ENCODE data around the gene ARRB2. TPM values are rescaled to one million over a fixed set of nuclear protein-coding genes. Genes with fewer than 3 reads are reported as not detected.

The ARRB2 gene
- total and polyA plus RNA-seq, 2 of the 8 experiments (the other 6 are each of a cell fraction or from before 2014, with no cell fraction given), result 72.4 to 101 TPM

DNA sequence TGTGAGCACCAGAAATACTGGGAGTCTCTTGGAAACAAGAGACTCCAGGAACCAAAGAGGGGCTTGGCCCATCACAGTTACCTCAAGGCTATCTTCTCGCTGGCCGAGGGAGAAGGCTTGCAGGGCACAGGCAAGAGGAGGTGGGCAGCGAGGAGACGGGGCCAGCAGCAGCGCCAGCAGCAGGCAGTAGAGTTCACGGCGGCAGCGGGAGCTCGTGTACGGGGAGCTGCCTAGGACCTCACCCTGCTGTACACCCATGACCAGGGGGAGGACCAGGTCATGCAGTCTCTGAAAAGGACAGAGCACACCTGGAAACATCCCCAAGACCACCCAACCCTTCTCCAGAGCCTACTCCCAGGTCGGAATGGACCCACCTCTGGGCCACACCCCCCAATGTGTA, 37.3 kb upstream of the ARRB2 start:
- H2AK5ac ChIP-seq (ENCODE audit: low read depth, low read length), result no peak overlapping the region
- H3K56ac ChIP-seq (replicated peaks; ENCODE audit: insufficient read length, low read depth, low read length), result no peak overlapping the region
- no peak overlapping the region for H3K23ac ChIP-seq (ENCODE audit: insufficient read length)
- H3K79me1 ChIP-seq (ENCODE audit: low read depth, low read length), result no peaks in the 10 kb centered on the region
- no peak overlapping the region for H3K27ac ChIP-seq (ENCODE audit: low read depth, low read length)
- no peak overlapping the region for H2BK12ac ChIP-seq (ENCODE audit: low read depth, low read length)
- no peaks in the 10 kb centered on the region for H3K27me3 ChIP-seq (replicated peaks in 1 of 4; ENCODE audit: control insufficient read depth in 3 of 4, extremely low read depth in 1 of 4, insufficient read depth in 3 of 4, low read length in 3 of 4)
- H3K4me1 ChIP-seq (replicated peaks in 1 of 4; ENCODE audit: control insufficient read depth in 3 of 4, insufficient read depth in 4 of 4, low read length in 3 of 4), result no peaks in the 10 kb centered on the region
- TF ChIP-seq E2F6 (IDR thresholded peaks at IDR 0.05), result no peak
- peaks cover 8 to 19% of the 10 kb centered on the region in 2 experiments for H4K20me1 ChIP-seq (replicated peaks in 1 of 2; ENCODE audit: control insufficient read depth in 1 of 2, insufficient read depth in 2 of 2, low read length in 2 of 2)
- H3K23me2 ChIP-seq (ENCODE audit: low read depth, low read length), result no peaks in the 10 kb centered on the region
- H2AFZ ChIP-seq (ENCODE audit: low read length), result no peak overlapping the region
- no peak overlapping the region for H2BK120ac ChIP-seq (replicated peaks; ENCODE audit: low read depth, low read length)
- H4K91ac ChIP-seq (replicated peaks; ENCODE audit: insufficient read length, low read length), result no peak overlapping the region
- no peak overlapping the region for H2BK20ac ChIP-seq (ENCODE audit: low read length)
- H4K8ac ChIP-seq (ENCODE audit: extremely low read depth, insufficient read depth, low read length), result no peak overlapping the region
- H3K79me2 ChIP-seq (ENCODE audit: control insufficient read depth in 1 of 2, insufficient read depth in 2 of 2, low read length in 2 of 2), result no peaks in the 10 kb centered on the region
- no peak for FAIRE-seq
- H3K36me3 ChIP-seq (ENCODE audit: control insufficient read depth in 2 of 4, insufficient read depth in 4 of 4, low read length in 3 of 4), result peaks cover 33 to 68% (median 65%) of the 10 kb centered on the region in 4 experiments
- H2BK15ac ChIP-seq (ENCODE audit: low read length), result no peak overlapping the region
- no peak overlapping the region for H3K4me2 ChIP-seq (ENCODE audit: insufficient read depth in 1 of 2, low read depth in 2 of 2, low read length in 2 of 2)
- POLR2A ChIA-PET (ENCODE audit: partially characterized antibody), result interaction anchor here (1.0 kb wide), 1 partner anchor 23 kb away, joined by 3 read pairs; no protein-coding TSS in a partner anchor
- CTCF ChIA-PET (ENCODE audit: partially characterized antibody), result no interaction called here
- H3K14ac ChIP-seq (ENCODE audit: insufficient read length), result no peak overlapping the region
- H3K9me3 ChIP-seq (ENCODE audit: insufficient read depth in 2 of 2, low read depth in 1 of 2, low read length in 1 of 2), result no peaks in the 10 kb centered on the region
- no peak overlapping the region for H3K18ac ChIP-seq (ENCODE audit: extremely low read depth, low read length)
- no peak overlapping the region for H4K5ac ChIP-seq (ENCODE audit: insufficient read length, low read depth, low read length)
- H3K4me3 ChIP-seq (ENCODE audit: extremely low read depth in 1 of 4, insufficient read depth in 2 of 4, low read depth in 3 of 4, low read length in 4 of 4), result no peak overlapping the region
- 89% methylated on average over 11 of the region's 11 CpGs; no CpG with 5 or more reads in 1 of the 2 experiments for WGBS, 2 experiments (ENCODE audit: extremely low coverage in 1 of 2, insufficient coverage in 1 of 2, insufficient read length in 1 of 2, insufficient replicate concordance in 2 of 2, low coverage in 1 of 2, low lambda C conversion rate in 2 of 2, missing lambda C conversion rate in 1 of 2)
- no peak overlapping the region for H3K9ac ChIP-seq (replicated peaks in 1 of 4; ENCODE audit: extremely low read depth in 1 of 4, low read depth in 3 of 4, low read length in 3 of 4)
- no peak overlapping the region for H3K4ac ChIP-seq (replicated peaks; ENCODE audit: insufficient read length, low read depth, low read length)
- DNase-seq (ENCODE audit: low read depth in 1 of 2, low spot score in 2 of 2), result no peak
- no peak overlapping the region for H2BK5ac ChIP-seq (ENCODE audit: low read depth, low read length)

Measured in H1 (cell line).